HG03139 (cell line): ENCODE measurements around the gene NXPE4.

Experiments
- ATAC-seq: cut with Tn5 transposase; IDR thresholded peaks from one replicate; pipeline ENCODE4 v1.9.1; 2021; ENCODE audit not compliant: unreplicated experiment

Gene NXPE4

GRCh38 chr11:114563077-114563476 is 32.5 kb downstream of the NXPE4 start:
- ATAC-seq: no peak

GRCh38 chr11:114562166-114562916 is 33.2 kb downstream of the NXPE4 start:
- ATAC-seq: no peak

GRCh38 chr11:114559425-114560310 is 35.9 kb downstream of the NXPE4 start, which contains the start of gene NXPE1:
NXPE1 (minus strand) TSS chr11:114559881; CDS start chr11:114551201, 8,680 bp downstream.
- ATAC-seq: no peak

- no peak for ATAC-seq
Measured at GRCh38 chr11:114556135-114556534, 39.5 kb downstream of the NXPE4 start.

GRCh38 chr11:114553642-114554041 is 41.9 kb downstream of the NXPE4 start:
- ATAC-seq: no peak

- no peak for ATAC-seq
Measured at GRCh38 chr11:114551060-114551459, 44.5 kb downstream of the NXPE4 start.

- ATAC-seq: no peak
Measured at GRCh38 chr11:114525682-114526081, 69.9 kb downstream of the NXPE4 start.

GRCh38 chr11:114524122-114524521 is 71.5 kb downstream of the NXPE4 start:
- ATAC-seq: no peak

- no peak for ATAC-seq
Measured at GRCh38 chr11:114522818-114523217, 72.8 kb downstream of the NXPE4 start.
